Prostate gland (tissue), 2 donors: ENCODE data around the gene ASS1.

Experiments
- POLR2A ChIP-seq: fragments of 450-650 bp; IDR thresholded peaks from one replicate; pipeline ENCODE4 v1.6.1; 2016; ENCODE audit warnings: antibody characterized with exemption, mild to moderate bottlenecking
- POLR2AphosphoS5 ChIP-seq: sonication (generic); formaldehyde crosslinking; IDR thresholded peaks from one replicate; pipeline ENCODE4 v1.6.1; 2017; ENCODE audit warnings: antibody characterized with exemption
- TF ChIP-seq, protein P1 (sequence below), 4 experiments: fragments of 200-600 bp in 2 of 4; fragments of 450-650 bp in 2 of 4; sonication (generic) in 2 of 4; IDR thresholded peaks; 1 replicate in 3 of 4; 2 replicates in 1 of 4; pipeline ENCODE4 v1.5.1; 2016 to 2019; ENCODE audit warnings: antibody characterized with exemption in 4 of 4, mild to moderate bottlenecking in 2 of 4, moderate library complexity in 2 of 4

GRCh38 chr9:130402645-130403440 lies 41.9 kb upstream of the ASS1 start:
- TF ChIP-seq, protein P1, sequence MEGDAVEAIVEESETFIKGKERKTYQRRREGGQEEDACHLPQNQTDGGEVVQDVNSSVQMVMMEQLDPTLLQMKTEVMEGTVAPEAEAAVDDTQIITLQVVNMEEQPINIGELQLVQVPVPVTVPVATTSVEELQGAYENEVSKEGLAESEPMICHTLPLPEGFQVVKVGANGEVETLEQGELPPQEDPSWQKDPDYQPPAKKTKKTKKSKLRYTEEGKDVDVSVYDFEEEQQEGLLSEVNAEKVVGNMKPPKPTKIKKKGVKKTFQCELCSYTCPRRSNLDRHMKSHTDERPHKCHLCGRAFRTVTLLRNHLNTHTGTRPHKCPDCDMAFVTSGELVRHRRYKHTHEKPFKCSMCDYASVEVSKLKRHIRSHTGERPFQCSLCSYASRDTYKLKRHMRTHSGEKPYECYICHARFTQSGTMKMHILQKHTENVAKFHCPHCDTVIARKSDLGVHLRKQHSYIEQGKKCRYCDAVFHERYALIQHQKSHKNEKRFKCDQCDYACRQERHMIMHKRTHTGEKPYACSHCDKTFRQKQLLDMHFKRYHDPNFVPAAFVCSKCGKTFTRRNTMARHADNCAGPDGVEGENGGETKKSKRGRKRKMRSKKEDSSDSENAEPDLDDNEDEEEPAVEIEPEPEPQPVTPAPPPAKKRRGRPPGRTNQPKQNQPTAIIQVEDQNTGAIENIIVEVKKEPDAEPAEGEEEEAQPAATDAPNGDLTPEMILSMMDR (IDR thresholded peaks at IDR 0.05) = no peak
- no peak for TF ChIP-seq POLR2A
- no peak for TF ChIP-seq POLR2AphosphoS5
